HFFc6 (cell line): ENCODE results near the gene HMGCL. TPM values are rescaled to one million over a fixed set of nuclear protein-coding genes. Genes with fewer than 3 reads are reported as not detected.
"Not testable (repeated sequence)": the region's sequence is repeated elsewhere in the genome, so short reads cannot be mapped to it uniquely, and the experiment has no call there.

Source experiments
- DNase-seq: peaks from one replicate; pipeline ENCODE4 v3.0.0-alpha.2; 2018
- H3K27ac Mint-ChIP-seq: 2 replicates; pipeline ENCODE4 v1.8.0; 2020; ENCODE audit warnings: mild to moderate bottlenecking, mixed read lengths
- H3K27me3 Mint-ChIP-seq: 2 replicates; pipeline ENCODE4 v1.8.0; 2021; ENCODE audit warnings: mild to moderate bottlenecking, moderate library complexity, mixed read lengths; ENCODE audit not compliant: insufficient read depth
- H3K36me3 Mint-ChIP-seq: 2 replicates; pipeline ENCODE4 v1.8.0; 2021; ENCODE audit warnings: low read depth, mixed read lengths
- H3K4me1 Mint-ChIP-seq: 2 replicates; pipeline ENCODE4 v1.8.0; 2020; ENCODE audit warnings: low read depth, mixed read lengths
- H3K4me3 Mint-ChIP-seq: 2 replicates; pipeline ENCODE4 v1.8.0; 2020; ENCODE audit warnings: mild to moderate bottlenecking, moderate library complexity, mixed read lengths
- H3K9me3 Mint-ChIP-seq: 2 replicates; pipeline ENCODE4 v1.8.0; 2020; ENCODE audit warnings: mild to moderate bottlenecking, mixed read lengths
- total RNA-seq, 6 experiments: library from RNA; stranded (reverse); fragmentation: NEBNext Ultra II Directional; extraction: Animal tissue kit (Norgen Biotek cat#: 25700); gene quantifications; 2 replicates in 1 of 6; 3 replicates in 5 of 6; pipeline ENCODE4 v1.2.3, GENCODE V29; 2021
- TF ChIP-seq, protein P1 (sequence below): fragments of 200-600 bp; sonication (generic); IDR thresholded peaks from 2 replicates; pipeline ENCODE4 v1.5.0; 2021; ENCODE audit warnings: antibody characterized with exemption, mild to moderate bottlenecking

Gene HMGCL
- total RNA-seq, 6 experiments from 2014 or later = 20.2 to 22.9 (median 21.7) TPM

DNA sequence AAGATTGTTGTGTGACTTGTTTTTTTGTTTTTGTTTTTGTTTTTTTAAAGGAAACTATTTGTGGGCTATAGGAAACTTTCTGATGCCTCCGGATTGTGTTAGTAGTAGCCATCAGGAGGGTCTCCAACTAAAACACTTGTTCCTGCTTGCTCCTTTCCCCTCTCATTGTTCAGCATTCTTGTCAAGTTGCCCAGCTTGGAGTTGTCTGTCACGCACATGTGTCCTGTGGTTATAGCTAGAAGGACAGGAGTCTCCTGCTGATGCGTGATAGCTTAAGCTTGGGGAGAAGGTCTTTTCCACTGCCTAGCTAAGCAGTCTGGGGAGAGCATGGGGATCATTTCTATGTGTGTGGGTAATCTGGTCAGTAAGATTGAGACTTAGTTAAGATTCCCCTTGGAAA lies 37.5 kb downstream of the HMGCL start:
- H3K27ac Mint-ChIP-seq = peak overlapping the region; percentile 21; the same call in 1 of the 2 replicates
- no peak overlapping the region for H3K4me3 Mint-ChIP-seq
- no peaks in the 10 kb centered on the region for H3K9me3 Mint-ChIP-seq
- TF ChIP-seq, protein P1, sequence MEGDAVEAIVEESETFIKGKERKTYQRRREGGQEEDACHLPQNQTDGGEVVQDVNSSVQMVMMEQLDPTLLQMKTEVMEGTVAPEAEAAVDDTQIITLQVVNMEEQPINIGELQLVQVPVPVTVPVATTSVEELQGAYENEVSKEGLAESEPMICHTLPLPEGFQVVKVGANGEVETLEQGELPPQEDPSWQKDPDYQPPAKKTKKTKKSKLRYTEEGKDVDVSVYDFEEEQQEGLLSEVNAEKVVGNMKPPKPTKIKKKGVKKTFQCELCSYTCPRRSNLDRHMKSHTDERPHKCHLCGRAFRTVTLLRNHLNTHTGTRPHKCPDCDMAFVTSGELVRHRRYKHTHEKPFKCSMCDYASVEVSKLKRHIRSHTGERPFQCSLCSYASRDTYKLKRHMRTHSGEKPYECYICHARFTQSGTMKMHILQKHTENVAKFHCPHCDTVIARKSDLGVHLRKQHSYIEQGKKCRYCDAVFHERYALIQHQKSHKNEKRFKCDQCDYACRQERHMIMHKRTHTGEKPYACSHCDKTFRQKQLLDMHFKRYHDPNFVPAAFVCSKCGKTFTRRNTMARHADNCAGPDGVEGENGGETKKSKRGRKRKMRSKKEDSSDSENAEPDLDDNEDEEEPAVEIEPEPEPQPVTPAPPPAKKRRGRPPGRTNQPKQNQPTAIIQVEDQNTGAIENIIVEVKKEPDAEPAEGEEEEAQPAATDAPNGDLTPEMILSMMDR = no peak
- H3K36me3 Mint-ChIP-seq = peaks cover 32% of the 10 kb centered on the region
- H3K4me1 Mint-ChIP-seq = peaks cover 34% of the 10 kb centered on the region
- DNase-seq = no peak
- peaks cover 7% of the 10 kb centered on the region; the same call in 1 of the 2 replicates for H3K27me3 Mint-ChIP-seq

GRCh38 chr1:23784846-23785245 lies 40.4 kb downstream of the HMGCL start:
- DNase-seq = no peak
- TF ChIP-seq, protein P1 = no peak
- Mint-ChIP-seq H3K4me3 (no peak overlapping the region), H3K27me3 (0 out of 2 replicates have a peak, but pooled peaks cover 2% of the 10 kb centered on the region), H3K36me3 (peaks cover 32% of the 10 kb centered on the region), H3K9me3 (no peaks in the 10 kb centered on the region), H3K27ac (no peak overlapping the region), H3K4me1 (peaks cover 31% of the 10 kb centered on the region)

GRCh38 chr1:23783141-23783540 lies 42.1 kb downstream of the HMGCL start:
- H3K27ac Mint-ChIP-seq, H3K27me3 Mint-ChIP-seq, H3K4me3 Mint-ChIP-seq, H3K9me3 Mint-ChIP-seq, DNase-seq: not testable (repeated sequence)
- Mint-ChIP-seq H3K4me1 (peaks cover 25% of the 10 kb centered on the region), H3K36me3 (peaks cover 30% of the 10 kb centered on the region)

GRCh38 chr1:23779826-23780371 lies 45.3 kb downstream of the HMGCL start:
- peak; percentile 62 for DNase-seq
- Mint-ChIP-seq H3K27ac (peak overlapping the region; percentile 87), H3K4me3 (peak overlapping the region; percentile 98), H3K4me1 (peaks cover 21% of the 10 kb centered on the region), H3K36me3 (peaks cover 4% of the 10 kb centered on the region; the same call in 1 of the 2 replicates), H3K9me3 (no peaks in the 10 kb centered on the region), H3K27me3 (no peaks in the 10 kb centered on the region)
- TF ChIP-seq, protein P1 = no peak

DNA sequence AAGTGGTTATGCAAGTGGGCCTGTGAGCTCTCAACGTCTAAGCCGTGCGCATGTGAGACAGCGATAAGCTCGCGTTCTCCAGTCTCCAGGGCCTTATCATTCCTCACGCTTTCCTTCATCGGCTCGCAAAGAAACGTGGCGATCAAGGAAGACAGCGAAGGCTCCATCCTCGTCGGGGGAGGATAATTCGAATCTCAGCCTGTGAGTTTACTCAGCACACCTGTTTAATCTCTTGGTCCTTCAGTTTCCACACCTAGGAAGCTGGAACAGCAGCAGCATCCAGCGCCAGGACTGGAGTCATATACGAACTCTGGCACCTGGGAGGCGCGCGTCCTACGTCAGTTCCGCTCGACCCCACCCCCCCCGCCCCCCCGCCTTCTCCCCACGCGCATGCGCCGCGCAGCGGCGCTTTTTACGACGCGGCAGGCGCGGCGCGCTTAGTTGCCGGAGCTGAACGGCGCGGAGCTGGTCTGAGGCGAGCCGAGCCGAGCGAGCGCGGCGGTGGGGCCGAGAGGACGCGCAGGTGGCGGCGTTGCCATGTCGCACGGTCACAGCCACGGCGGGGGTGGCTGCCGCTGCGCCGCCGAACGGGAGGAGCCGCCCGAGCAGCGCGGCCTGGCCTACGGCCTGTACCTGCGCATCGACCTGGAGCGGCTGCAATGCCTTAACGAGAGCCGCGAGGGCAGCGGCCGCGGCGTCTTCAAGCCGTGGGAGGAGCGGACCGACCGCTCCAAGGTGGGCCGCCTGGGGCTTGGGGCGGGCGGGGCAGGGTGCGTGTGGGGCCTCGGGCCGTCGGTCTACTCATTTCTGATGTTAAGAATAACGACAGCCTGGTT lies 47.0 kb downstream of the HMGCL start, which contains the start of gene PITHD1:
Gene PITHD1, plus strand, starts transcription at position 440 of the 836 bp plus-strand sequence. Its CDS starts 98 bp downstream, at position 538.
- H3K27ac Mint-ChIP-seq = peak within 1 kb of the TSS; percentile 98
- TF ChIP-seq, protein P1 = no peak
- H3K4me1 Mint-ChIP-seq = peaks cover 21% of the 10 kb centered on the region
- no peaks in the 10 kb centered on the region for H3K36me3 Mint-ChIP-seq
- H3K9me3 Mint-ChIP-seq = no peaks in the 10 kb centered on the region
- no peaks in the 10 kb centered on the region for H3K27me3 Mint-ChIP-seq
- H3K4me3 Mint-ChIP-seq = peak within 1 kb of the TSS; percentile 98
- peak; percentile 69 for DNase-seq

- Mint-ChIP-seq H3K36me3 (no peaks in the 10 kb centered on the region), H3K4me1 (peaks cover 32% of the 10 kb centered on the region), H3K9me3 (no peaks in the 10 kb centered on the region), H3K4me3 (no peak overlapping the region), H3K27me3 (peaks cover 2% of the 10 kb centered on the region; the same call in 1 of the 2 replicates), H3K27ac (no peak overlapping the region)
- no peak for DNase-seq
- TF ChIP-seq, protein P1 = no peak
Measured at GRCh38 chr1:23776217-23776616, 49.0 kb downstream of the HMGCL start.
